GM18861 (cell line): ENCODE data around the gene RER1.

ENCODE experiments used
- ATAC-seq: cut with Tn5 transposase; IDR thresholded peaks from one replicate; pipeline ENCODE4 v1.9.1; 2021; ENCODE audit not compliant: unreplicated experiment

RER1 gene

DNA sequence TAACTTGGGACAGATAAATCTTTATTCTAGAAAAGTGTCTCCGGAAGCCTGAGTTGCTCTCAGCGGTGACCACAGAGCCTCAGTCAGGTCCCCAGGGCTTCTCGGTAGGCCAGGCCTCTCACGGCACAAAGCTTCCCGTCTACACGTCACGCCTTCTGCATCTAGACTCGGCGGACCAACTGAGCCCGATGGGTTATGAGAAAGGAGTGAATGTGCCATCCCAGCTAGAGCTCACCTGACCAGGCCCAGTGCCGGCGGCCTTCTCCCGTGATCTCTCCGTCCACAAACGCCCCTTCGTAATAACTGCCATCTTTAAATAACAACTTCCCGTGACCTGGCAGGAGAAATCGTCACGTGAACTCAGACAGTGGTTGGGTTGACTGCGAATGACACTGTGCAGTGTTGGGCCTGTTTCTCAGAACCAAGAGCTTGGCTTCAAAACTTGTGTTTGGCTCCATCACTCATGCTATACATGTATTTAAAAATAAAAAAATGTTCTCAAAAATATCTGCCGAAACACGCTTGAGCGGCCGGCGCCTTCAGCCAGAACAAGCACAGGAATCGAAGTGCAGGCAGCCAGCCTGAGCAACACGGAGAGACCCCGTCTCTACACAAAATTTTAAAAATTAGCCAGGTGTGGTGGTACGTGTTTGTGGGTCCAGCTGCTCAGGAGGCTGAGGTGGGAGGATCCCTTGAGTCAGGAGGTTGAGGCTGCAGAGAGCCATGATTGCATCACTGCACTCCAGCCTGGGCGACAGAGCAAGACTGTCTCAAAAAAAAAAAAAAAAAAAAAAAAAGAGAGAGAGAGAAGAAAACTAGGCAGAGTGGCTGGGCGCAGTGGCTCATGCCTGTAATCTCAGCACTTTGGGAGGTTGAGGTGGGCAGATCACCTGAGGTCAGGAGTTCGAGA lies 3.4 kb upstream of the RER1 start:
- ATAC-seq = no peak

GRCh38 chr1:2389644-2390043 lies 2.0 kb upstream of the RER1 start:
- no peak for ATAC-seq

- no peak for ATAC-seq
These were observed 379 bp downstream of the RER1 start for GRCh38 chr1:2391931-2392509.

GRCh38 chr1:2392686-2393085 lies 1.0 kb downstream of the RER1 start:
- ATAC-seq = no peak

- ATAC-seq = no peak
These were observed 1.8 kb downstream of the RER1 start for GRCh38 chr1:2393471-2393877.

GRCh38 chr1:2394220-2394619 lies 2.6 kb downstream of the RER1 start:
- ATAC-seq = no peak

DNA sequence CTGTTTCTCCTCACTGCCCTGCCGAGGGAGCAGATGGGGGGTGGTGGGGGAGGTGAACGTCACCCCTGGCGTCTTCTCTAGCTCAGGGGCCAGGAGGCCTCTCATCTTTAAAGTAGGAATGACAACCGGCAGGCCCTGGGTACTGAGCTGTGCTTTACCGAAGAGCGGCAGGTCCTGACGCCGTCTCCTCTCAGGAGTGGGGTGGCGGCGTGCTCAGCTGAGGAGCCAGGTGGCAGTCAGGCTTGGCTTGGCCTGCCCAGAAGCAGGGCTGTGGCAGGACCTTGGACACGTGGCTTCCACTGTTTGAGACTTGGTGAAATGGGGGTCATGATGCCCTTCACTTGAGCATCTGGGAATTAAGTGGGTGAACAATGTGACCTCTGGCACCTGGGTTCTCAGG lies 3.1 kb downstream of the RER1 start:
- no peak for ATAC-seq

DNA sequence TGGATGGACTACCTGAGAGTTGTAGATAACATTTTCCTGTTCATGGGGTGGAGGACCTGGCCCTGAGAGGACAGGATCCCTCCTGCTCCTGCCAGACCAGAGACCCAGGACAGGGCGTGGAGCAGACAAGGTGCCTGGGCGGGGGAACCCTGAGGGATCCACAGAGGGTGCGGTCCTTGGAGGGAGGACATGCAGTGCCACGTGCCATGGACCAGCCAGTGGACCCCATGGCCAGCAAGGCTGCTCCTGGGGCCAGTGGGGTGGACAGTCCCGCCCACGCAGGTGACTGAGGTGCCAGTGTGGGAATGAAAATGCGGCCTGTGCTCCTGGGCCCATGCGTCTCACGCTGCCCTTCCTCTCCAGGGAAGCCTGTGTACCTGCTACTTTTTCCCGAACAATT lies 3.6 kb downstream of the RER1 start:
- no peak for ATAC-seq

- ATAC-seq = no peak
These were observed 4.4 kb downstream of the RER1 start for GRCh38 chr1:2396059-2396458.

- ATAC-seq = no peak
These were observed 4.8 kb downstream of the RER1 start for GRCh38 chr1:2396476-2396875.

DNA sequence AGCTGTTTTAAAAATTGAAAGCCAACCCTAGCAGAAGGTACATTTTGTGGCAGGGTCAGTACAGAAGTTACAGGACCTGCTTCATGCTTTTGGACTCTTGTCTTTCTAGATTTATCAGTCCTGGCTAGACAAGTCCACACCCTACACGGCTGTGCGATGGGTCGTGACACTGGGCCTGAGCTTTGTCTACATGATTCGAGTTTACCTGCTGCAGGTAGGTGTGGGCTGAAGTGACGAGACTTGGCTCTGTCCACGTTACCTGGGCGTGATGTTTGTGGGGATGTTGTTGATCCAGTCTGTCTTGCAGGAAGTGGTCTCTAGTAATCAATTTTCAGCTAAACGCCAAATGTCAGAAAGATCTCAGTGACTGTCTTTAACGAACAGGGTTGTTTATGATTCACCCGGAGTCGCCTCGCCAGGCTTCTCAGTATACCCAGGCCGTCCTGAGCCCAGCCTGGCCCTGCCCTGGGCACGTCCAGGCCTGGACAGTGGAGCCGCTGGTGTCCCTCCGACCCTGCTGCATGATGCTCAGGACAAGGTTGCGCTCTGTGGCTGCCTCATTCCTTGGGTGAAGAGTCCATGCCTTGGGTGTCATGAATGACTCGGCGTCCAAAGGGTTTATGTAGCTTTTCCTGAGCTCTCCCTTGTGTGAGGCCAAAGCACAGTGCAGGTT lies 5.5 kb downstream of the RER1 start:
- no peak for ATAC-seq

GRCh38 chr1:2398871-2399270 lies 7.2 kb downstream of the RER1 start:
- ATAC-seq = no peak

DNA sequence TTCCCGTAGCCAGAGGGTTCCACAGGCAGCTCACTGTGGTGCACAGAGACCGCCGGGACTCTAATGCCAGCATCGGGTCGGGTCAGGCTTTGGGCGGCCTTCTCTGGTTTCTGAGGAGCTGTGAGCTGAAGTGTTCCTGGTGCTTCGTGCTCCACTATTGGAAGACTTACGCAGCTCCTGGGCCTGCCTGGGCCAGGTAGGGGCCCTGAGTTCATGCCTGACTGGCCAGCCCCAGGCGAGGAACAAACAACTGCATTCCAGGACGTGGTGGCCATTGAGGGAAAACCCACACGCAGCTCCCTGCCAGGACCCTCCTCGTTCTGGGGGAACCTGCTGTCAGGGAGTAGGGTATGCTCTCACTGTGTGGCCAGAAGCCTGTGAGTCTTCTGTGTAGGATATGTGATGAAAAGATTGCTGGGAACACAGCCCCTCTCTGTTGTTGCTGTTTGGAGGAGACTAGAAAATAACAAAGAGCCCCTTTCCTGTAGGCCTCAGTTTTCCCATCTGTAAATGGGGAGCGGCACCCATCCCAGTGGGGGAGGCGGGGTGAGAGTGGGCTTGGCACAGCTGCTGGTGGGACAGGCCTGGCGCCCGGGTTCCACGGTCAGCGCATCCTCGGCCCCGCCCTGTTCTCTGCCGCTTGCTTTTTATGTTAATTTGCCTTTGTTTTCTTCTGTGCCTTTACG lies 8.4 kb downstream of the RER1 start:
- ATAC-seq = no peak

GRCh38 chr1:2400576-2400909 lies 8.9 kb downstream of the RER1 start:
- no peak for ATAC-seq

GRCh38 chr1:2400950-2401649 lies 9.5 kb downstream of the RER1 start:
- no peak for ATAC-seq

- no peak for ATAC-seq
These were observed 10.8 kb downstream of the RER1 start for GRCh38 chr1:2402420-2402819.

GRCh38 chr1:2403273-2403672 lies 11.6 kb downstream of the RER1 start:
- no peak for ATAC-seq

GRCh38 chr1:2404142-2404889 lies 12.7 kb downstream of the RER1 start:
- ATAC-seq = no peak

- no peak for ATAC-seq
These were observed 13.4 kb downstream of the RER1 start for GRCh38 chr1:2404890-2405511.
